Endothelial cell of umbilical vein (primary cell): ENCODE data around the gene DCX. TPM values are rescaled to one million over a fixed set of nuclear protein-coding genes. Genes with fewer than 3 reads are reported as not detected.
"Not testable (repeated sequence)": the region's sequence is repeated elsewhere in the genome, so short reads cannot be mapped to it uniquely, and the experiment has no call there.

Source experiments
- BruUV-seq: library from RNA; stranded (reverse); fragments of 400-500 nt; replicated peaks from 2 replicates; lab custom pipeline; 2021; lab: Mats Ljungman, UMichigan
- CTCF ChIA-PET: fragments of 300-600, 350-600 bp; sonication (Branson Sonifier 250); formaldehyde crosslinking; loops from one replicate; lab custom pipeline; 2021; ENCODE audit warnings: antibody characterized with exemption, inconsistent platforms; lab: Charles Lee
- POLR2A ChIA-PET: fragments of 300-600, 350-600 bp; sonication (Branson Sonifier 250); formaldehyde crosslinking; loops from one replicate; lab custom pipeline; 2021; ENCODE audit warnings: antibody characterized with exemption, inconsistent platforms; lab: Charles Lee
- DNase-seq: peaks from one replicate; pipeline ENCODE4 v3.0.0-alpha.2; 2011; ENCODE audit warnings: low read depth, low spot score
- FAIRE-seq: peaks from 2 replicates; lab custom pipeline; 2011; peaks lifted over from hg19 to GRCh38; lab: Jason Lieb, UNC
- H2AFZ ChIP-seq: 2 replicates; pipeline ENCODE4 v1.6.0; 2012; ENCODE audit warnings: low read depth, low read length, control low read depth, inconsistent platforms
- H3K27ac ChIP-seq: 2 replicates; pipeline ENCODE4 v1.5.1; 2011; ENCODE audit warnings: low read depth, mild to moderate bottlenecking, control low read depth, low read length, moderate library complexity; ENCODE audit not compliant: insufficient read depth
- H3K27me3 ChIP-seq, 2 experiments: 2 replicates each; pipeline versions ENCODE4 v1.6.0 to v1.6.1; 2011; ENCODE audit warnings: low read length in 2 of 2, mixed read lengths in 1 of 2; ENCODE audit not compliant: control insufficient read depth in 2 of 2, insufficient read depth in 2 of 2
- H3K36me3 ChIP-seq, 2 experiments: 2 replicates in 1 of 2; 3 replicates in 1 of 2; pipeline ENCODE4 v1.5.1; 2011; ENCODE audit warnings: low read length in 2 of 2, mild to moderate bottlenecking in 1 of 2, moderate library complexity in 1 of 2; ENCODE audit not compliant: control insufficient read depth in 2 of 2, insufficient read depth in 2 of 2; ENCODE audit errors: extremely low read depth in 1 of 2
- H3K4me1 ChIP-seq: 3 replicates; pipeline ENCODE4 v1.5.1; 2011; ENCODE audit warnings: mild to moderate bottlenecking, low read length; ENCODE audit not compliant: control insufficient read depth, insufficient read depth; ENCODE audit errors: extremely low read depth
- H3K4me2 ChIP-seq: 2 replicates; pipeline ENCODE4 v1.6.1; 2011; ENCODE audit warnings: low read length, control low read depth, mixed read lengths; ENCODE audit not compliant: insufficient read depth
- H3K4me3 ChIP-seq, 3 experiments: fragments of 200-600 bp in 1 of 3; sonication (generic), shearing (Covaris generic) in 1 of 3; replicated peaks in 1 of 3; 2 replicates each; pipeline ENCODE4 v1.5.1; 2011 to 2016; ENCODE audit warnings: control low read depth in 3 of 3, low read length in 3 of 3, mild to moderate bottlenecking in 2 of 3, inconsistent platforms in 1 of 3, low read depth in 1 of 3, moderate library complexity in 1 of 3; ENCODE audit not compliant: insufficient read depth in 1 of 3
- H3K79me2 ChIP-seq: 2 replicates; pipeline ENCODE4 v1.6.0; 2012; ENCODE audit warnings: low read length, inconsistent platforms; ENCODE audit not compliant: control insufficient read depth, insufficient read depth
- H3K9ac ChIP-seq: replicated peaks from 2 replicates; pipeline ENCODE3; 2011; ENCODE audit warnings: low read length, control low read depth; ENCODE audit not compliant: insufficient read depth; ENCODE audit errors: extremely low read depth
- H3K9me1 ChIP-seq: replicated peaks from 3 replicates; pipeline ENCODE4 v1.6.0; 2011; ENCODE audit warnings: mild to moderate bottlenecking, low read length; ENCODE audit not compliant: control insufficient read depth, insufficient read depth; ENCODE audit errors: extremely low read depth
- H3K9me3 ChIP-seq: replicated peaks from 2 replicates; pipeline ENCODE4 v1.5.1; 2012; ENCODE audit warnings: low read length, inconsistent platforms; ENCODE audit not compliant: control insufficient read depth, insufficient read depth
- H4K20me1 ChIP-seq: replicated peaks from 2 replicates; pipeline ENCODE3; 2011; ENCODE audit warnings: mild to moderate bottlenecking, low read length; ENCODE audit not compliant: control insufficient read depth, insufficient read depth; ENCODE audit errors: extremely low read depth
- EZH2 ChIP-seq: IDR thresholded peaks from 2 replicates; pipeline ENCODE4 v1.6.1; 2012; ENCODE audit warnings: borderline replicate concordance, low read depth, mild to moderate bottlenecking, moderate library complexity, low read length, inconsistent platforms; ENCODE audit not compliant: severe bottlenecking
- FOS ChIP-seq: IDR thresholded peaks from 2 replicates; pipeline ENCODE4 v1.6.1; 2011; ENCODE audit warnings: mild to moderate bottlenecking, low read length, moderate library complexity, borderline replicate concordance; ENCODE audit not compliant: insufficient read depth
- GATA2 ChIP-seq: IDR thresholded peaks from 2 replicates; pipeline ENCODE4 v1.7.0; 2011; ENCODE audit warnings: low read depth, mild to moderate bottlenecking, moderate library complexity, mixed read lengths, low read length; ENCODE audit not compliant: insufficient read length, insufficient read depth
- JUN ChIP-seq: IDR thresholded peaks from 2 replicates; pipeline ENCODE4 v1.6.1; 2011; ENCODE audit warnings: borderline replicate concordance, low read depth; ENCODE audit not compliant: insufficient read length, insufficient read depth
- MYC ChIP-seq: IDR thresholded peaks from one replicate; pipeline ENCODE4 v1.6.1; 2011; ENCODE audit warnings: mild to moderate bottlenecking, low read depth, low read length
- POLR2A ChIP-seq: IDR thresholded peaks from 2 replicates; pipeline ENCODE4 v1.6.1; 2012; ENCODE audit warnings: low read depth, mild to moderate bottlenecking, control low read depth, low read length
- POLR2AphosphoS5 ChIP-seq: IDR thresholded peaks from 2 replicates; pipeline ENCODE4 v1.6.1; 2012; ENCODE audit warnings: low read depth, mild to moderate bottlenecking, control low read depth, low read length, moderate library complexity; ENCODE audit not compliant: insufficient read depth
- dilution Hi-C: fragments of 300-500 bp; cut with MboI; formaldehyde crosslinking; loops from one replicate; pipeline ENCODE4 v1.15.0; 2019; ENCODE audit warnings: low sequenced_read_pairs; ENCODE audit not compliant: extremely low pct_ligation_motif_present
- intact Hi-C: fragments of 100-400 bp; cut with micrococcal nuclease; formaldehyde crosslinking; loops from one replicate; pipeline ENCODE4 v1.10.0; 2022
- polyA plus RNA-seq, 4 experiments: library from polyadenylated mRNA; depleted of rRNA in 3 of 4; stranded (reverse) in 3 of 4; unstranded in 1 of 4; fragments of >200 nt; gene quantifications; 2 replicates each; pipeline versions ENCODE4 v1.2.1 to v1.2.3, GENCODE V29; 2011 to 2012; ENCODE audit warnings: missing spikeins in 1 of 4
- total RNA-seq: library from RNA; stranded (reverse); gene quantifications from 2 replicates; pipeline ENCODE4 v1.2.3, GENCODE V29; 2021
- TF ChIP-seq, protein P1 (sequence below): IDR thresholded peaks from 2 replicates; pipeline ENCODE4 v1.6.1; 2011; ENCODE audit not compliant: insufficient read depth, insufficient read length
- TF ChIP-seq, protein P2 (sequence below), 2 donors: IDR thresholded peaks; 1 replicate in 1 of 2; 2 replicates in 1 of 2; pipeline ENCODE4 v1.5.1; 2011; ENCODE audit warnings: low read length in 2 of 2, mild to moderate bottlenecking in 2 of 2, moderate library complexity in 2 of 2, control low read depth in 1 of 2, inconsistent platforms in 1 of 2, low read depth in 1 of 2; ENCODE audit not compliant: insufficient read depth in 1 of 2; ENCODE audit errors: extremely low read depth in 1 of 2

DCX gene
- total and polyA plus RNA-seq, 2 donors (not counting 3 experiments of a cell fraction or from before 2014, with no cell fraction given), result not detected

DNA sequence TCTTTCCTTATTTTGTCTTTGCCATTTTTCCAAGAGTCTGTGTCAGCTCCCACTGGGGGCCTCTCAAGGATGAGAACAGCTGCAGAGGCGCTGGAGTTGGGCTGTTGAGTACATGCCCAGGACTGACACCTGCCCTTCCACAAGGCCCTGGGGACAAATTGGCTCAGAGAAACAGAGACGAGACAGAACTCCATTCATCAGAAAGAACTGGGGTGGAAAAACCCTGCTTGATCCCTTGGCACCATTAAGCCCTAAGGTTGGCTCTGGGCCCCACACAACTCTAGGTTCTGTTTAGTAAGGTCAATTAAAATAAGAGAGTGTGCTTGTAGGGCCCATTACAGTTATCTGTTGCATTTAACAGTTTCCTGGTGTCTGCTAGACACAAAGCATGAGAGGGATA lies 63.6 kb downstream of the DCX start:
- no peak overlapping the region for H3K4me3 ChIP-seq
- dilution Hi-C loops, result no loop called here
- CTCF ChIA-PET, result no interaction called here
- POLR2A ChIA-PET, result no interaction called here
- no peaks in the 10 kb centered on the region for H3K27me3 ChIP-seq
- H2AFZ ChIP-seq, result no peak overlapping the region
- BruUV-seq, result no TSS peak
- H4K20me1 ChIP-seq, result no peaks in the 10 kb centered on the region
- no peaks in the 10 kb centered on the region for H3K36me3 ChIP-seq
- no peaks in the 10 kb centered on the region for H3K9me1 ChIP-seq
- FAIRE-seq (no peak), DNase-seq (no peak)
- no peak for TF ChIP-seq POLR2A
- TF ChIP-seq FOS, result no peak
- no peak for TF ChIP-seq GATA2
- TF ChIP-seq, protein P1, sequence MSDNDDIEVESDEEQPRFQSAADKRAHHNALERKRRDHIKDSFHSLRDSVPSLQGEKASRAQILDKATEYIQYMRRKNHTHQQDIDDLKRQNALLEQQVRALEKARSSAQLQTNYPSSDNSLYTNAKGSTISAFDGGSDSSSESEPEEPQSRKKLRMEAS, result no peak
- no peak for TF ChIP-seq POLR2AphosphoS5
- TF ChIP-seq EZH2, result no peak
- no peak for TF ChIP-seq MYC
- TF ChIP-seq JUN, result no peak
- TF ChIP-seq, protein P2, sequence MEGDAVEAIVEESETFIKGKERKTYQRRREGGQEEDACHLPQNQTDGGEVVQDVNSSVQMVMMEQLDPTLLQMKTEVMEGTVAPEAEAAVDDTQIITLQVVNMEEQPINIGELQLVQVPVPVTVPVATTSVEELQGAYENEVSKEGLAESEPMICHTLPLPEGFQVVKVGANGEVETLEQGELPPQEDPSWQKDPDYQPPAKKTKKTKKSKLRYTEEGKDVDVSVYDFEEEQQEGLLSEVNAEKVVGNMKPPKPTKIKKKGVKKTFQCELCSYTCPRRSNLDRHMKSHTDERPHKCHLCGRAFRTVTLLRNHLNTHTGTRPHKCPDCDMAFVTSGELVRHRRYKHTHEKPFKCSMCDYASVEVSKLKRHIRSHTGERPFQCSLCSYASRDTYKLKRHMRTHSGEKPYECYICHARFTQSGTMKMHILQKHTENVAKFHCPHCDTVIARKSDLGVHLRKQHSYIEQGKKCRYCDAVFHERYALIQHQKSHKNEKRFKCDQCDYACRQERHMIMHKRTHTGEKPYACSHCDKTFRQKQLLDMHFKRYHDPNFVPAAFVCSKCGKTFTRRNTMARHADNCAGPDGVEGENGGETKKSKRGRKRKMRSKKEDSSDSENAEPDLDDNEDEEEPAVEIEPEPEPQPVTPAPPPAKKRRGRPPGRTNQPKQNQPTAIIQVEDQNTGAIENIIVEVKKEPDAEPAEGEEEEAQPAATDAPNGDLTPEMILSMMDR (IDR thresholded peaks at IDR 0.05; ENCODE audit: extremely low read depth in 1 of 2, insufficient read depth in 1 of 2, low read depth in 1 of 2, low read length in 2 of 2), result no peak
- H3K79me2 ChIP-seq, result no peaks in the 10 kb centered on the region
- no peak overlapping the region for H3K27ac ChIP-seq
- H3K4me1 ChIP-seq, result no peaks in the 10 kb centered on the region
- H3K9ac ChIP-seq, result no peak overlapping the region
- H3K4me2 ChIP-seq, result no peak overlapping the region
- H3K9me3 ChIP-seq, result no peaks in the 10 kb centered on the region
- intact Hi-C loops, result no loop called here

DNA sequence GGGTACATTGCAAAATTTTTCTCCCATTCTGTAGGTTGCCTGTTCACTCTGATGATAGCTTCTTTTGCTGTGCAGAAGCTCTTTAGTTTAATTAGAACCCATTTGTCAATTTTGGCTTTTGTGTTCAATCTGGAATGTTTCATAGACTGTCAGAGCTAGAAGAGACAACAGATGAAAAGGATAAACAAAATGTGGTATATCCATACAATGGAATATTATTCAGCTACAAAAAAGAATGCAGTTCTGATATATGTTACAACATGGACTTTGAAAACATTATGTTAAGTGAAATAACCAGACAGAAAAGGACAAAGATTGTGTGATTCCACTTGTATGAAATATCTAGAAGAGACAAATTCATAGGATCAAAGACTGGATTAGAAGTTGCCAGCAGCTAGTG lies 65.8 kb downstream of the DCX start:
- H3K4me2 ChIP-seq, DNase-seq, H3K27ac ChIP-seq, H2AFZ ChIP-seq, H3K27me3 ChIP-seq, H3K9me3 ChIP-seq, H4K20me1 ChIP-seq, H3K9ac ChIP-seq, H3K36me3 ChIP-seq, dilution Hi-C loops, intact Hi-C loops, CTCF ChIA-PET, H3K9me1 ChIP-seq, H3K79me2 ChIP-seq, H3K4me1 ChIP-seq, H3K4me3 ChIP-seq, FAIRE-seq, POLR2A ChIA-PET, BruUV-seq: not testable (repeated sequence)
